Measurements from ENCODE around the gene PLXNA4.

Gene PLXNA4

DNA sequence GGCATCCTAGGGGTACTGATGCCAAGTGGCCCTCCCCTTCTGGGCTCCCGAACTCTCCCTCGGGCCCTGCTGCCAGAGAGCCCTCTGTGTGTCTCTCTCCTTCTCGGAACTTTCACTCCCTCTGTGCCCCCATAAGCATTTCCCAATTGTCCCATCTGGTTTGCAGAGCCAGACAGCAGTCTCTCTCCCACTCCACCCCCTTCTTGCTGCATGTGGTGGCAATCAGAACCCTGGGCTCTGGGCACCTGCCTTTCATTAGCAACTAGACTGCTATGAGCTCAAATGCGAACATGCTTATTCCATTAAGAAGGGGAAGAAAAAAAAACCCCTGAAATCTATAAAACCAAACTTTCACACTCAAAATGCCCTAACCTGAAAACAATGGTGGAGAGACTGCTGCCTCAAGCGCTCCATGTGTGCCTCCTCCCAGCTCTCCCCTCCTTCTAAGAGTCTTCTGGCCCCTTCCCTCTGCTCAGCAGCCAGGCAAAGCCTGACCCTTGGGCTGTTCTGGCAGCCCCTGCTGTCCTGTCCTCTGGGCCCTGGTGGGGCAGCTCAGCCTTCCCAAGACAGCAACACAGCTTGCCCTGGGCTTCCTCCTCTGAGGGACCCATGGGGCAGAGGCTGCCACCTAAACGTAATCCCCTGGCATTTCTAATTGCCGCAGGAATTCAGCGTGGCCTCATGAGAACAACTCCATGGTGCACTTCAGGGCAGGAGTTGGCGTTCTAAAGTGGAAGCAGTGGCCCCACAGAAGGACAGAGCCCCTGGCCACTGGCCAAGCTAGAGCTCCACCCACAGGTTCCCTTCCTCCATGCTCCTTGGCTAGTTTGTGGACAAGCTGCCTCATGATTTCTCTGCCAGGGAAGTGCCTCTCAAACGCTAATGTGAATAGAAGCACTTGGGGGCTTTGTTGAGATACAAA, 415.4 kb downstream of the PLXNA4 start:
- no peak for DNase-seq

DNA sequence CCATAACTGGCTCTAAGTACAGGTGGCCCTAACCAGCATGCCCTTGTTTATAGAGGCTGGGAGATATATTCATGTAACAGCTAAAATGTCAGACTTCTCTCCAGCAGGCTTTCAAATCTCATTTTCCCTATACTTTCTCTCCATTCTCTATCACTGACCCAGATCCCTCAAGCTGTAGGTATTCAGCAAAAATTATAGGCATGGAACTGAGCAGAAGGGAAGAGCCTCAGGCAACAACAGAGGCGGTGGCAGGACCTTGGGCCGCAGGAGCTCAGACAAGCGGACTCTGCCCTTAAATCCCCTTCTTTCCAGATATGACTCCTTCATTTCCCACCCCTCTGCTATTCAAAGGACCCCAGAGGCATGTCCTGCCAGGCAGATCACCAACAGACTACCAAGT, 417.4 kb downstream of the PLXNA4 start:
- DNase-seq: no peak

GRCh38 chr7:132158166-132158565, 418.1 kb downstream of the PLXNA4 start:
- DNase-seq: no peak

DNA sequence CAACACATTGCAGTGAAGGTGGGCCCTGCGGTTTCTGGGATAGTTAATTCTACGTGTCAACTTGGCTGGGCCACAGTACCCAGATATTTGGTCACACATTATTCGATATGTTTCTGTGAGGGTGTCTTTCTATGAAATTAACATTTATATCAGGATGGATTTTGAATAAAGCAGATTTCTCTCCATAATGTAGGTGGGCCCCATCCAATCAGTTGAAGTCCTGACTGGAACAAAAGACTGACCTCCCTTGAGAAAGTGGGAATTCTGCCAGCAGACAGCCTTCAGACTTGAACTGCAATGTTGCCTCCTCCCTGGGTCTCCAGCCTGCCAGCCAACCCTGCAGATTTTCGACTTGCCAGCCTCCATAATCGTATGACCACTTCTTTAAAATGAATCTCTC, 420.6 kb downstream of the PLXNA4 start:
- DNase-seq: no peak

DNA sequence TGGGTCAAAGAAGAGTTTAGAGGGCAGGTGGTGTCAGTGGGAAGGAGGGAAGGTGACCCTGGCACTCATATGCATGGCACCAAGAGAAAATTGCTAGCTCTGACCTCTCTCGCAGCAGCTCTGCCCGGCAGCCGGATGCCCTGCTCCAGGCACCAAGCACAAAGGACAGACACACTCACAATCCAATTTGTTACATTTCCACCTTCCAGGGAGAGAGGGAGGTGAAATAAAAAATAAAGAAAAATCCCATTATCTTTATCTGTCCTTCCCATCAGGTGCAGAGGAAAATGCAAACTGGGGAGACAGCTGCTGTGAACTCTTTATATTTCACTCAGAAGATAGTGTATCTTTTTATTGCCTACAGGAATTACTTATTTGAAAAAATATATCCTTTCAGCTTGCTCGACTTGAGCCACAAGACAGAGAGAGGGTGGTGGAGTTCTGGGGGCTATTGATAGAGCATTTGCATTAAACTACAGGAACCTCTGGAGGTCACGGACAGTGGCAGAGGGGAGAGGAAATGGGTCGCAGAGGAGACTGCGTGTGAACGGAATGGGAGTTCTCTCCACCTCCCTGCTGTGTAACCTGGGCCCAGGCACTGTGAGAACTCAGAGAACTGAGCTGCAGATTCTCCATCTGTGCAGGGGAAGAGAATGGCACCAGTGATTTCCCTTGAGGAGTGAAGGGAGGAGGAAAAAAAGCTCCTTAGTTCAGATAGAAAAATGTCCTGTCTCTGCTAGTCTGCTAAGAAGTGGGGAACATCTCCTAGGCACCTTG, 421.4 kb downstream of the PLXNA4 start:
- DNase-seq: no peak

DNA sequence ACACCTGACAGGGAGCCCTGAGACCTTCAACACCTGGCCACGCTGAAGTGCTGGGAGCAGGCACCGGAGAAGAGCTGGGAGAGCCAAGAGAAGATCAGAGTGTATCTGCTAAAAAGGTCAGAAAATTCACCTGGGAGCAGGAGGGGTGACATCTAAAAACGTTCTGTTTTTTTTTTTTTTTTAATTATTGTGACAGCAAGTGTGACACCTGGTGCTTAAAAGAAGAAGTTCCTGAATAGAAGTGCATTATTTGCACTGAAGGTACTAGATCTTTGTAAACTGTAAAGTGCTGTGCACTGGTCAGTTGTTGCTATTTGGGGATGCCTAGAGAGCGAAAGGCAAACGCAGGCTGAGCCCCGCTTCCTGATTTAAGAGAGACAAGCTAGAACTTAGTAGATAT, 422.0 kb downstream of the PLXNA4 start:
- no peak for DNase-seq

DNA sequence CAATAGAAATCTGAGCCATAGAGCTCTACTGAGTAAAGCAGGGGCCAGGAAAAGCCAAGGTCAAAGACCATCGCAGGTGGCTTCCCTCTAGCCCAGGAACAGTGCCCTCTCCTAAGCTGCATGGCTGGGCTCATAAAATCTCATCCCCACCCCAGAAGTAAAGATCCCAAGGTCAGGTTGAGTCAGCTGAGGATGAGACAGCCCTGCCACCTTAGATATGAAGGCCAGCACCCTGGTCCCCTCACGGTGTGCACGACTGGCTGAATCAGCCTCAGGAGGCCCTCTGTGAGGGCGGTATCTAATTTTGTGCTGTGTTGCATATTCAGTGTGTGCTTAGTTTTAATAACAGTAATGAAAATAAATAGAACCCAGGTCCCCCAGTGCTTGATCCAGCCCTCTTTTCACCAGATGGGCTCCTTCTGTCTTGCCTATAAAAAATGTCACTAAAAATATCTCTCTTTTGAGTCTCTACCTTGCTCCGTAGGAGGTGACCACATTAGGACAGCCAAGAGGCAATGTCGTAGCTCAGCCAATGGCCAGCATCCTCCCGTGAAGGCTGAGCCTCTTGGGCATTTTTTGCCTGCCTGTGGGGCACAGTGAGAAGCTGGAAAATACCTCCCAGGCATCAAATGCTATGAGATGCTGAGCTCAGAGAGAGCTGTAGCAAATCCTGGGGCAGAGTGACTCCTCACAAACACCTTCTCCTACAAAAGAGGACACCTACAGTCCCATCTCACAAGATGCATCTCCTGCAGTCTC, 424.0 kb downstream of the PLXNA4 start:
- no peak for DNase-seq

GRCh38 chr7:132150711-132151110, 425.6 kb downstream of the PLXNA4 start:
- DNase-seq: no peak

GRCh38 chr7:132149436-132150304, 426.6 kb downstream of the PLXNA4 start:
- no peak for DNase-seq

DNA sequence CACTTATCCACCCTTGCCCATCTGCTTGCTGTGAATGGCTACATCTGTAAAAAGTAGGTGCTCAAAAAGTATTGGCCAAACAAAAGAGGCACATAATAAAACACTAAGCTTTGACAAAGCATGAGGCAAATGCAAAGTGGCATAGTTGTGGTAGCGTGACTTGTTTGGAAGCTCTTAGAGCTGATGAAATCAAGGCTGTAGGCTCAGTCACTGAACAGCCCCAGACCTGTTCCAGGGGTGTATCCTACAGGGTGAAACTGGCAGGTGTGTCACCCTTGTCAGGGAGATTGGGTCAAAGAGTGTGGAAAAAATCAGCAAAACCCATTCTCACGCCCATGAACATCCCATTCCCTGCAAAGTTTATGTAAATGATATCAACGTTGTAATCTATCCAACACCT, 427.4 kb downstream of the PLXNA4 start:
- DNase-seq: no peak

DNA sequence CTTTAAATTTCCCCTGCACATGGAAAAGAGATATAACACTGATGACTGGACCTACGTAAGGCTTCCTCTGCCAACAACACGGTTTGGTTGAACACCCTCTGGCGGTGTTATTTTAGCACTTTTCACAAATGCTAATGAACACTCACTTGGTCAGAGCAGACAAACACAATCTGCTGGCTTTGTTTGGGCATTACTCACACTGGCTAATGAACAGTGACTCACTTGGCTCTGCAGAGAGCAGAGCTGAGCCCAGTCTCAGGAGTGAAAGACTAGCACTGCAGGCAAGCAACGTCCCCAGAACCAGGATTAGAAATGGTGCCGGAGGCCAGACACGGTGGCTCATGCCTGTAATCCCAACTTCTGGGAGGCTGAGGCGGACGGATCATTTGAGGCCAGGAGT, 430.8 kb downstream of the PLXNA4 start:
- no peak for DNase-seq

GRCh38 chr7:132145063-132145462, 431.2 kb downstream of the PLXNA4 start:
- DNase-seq: no peak

DNA sequence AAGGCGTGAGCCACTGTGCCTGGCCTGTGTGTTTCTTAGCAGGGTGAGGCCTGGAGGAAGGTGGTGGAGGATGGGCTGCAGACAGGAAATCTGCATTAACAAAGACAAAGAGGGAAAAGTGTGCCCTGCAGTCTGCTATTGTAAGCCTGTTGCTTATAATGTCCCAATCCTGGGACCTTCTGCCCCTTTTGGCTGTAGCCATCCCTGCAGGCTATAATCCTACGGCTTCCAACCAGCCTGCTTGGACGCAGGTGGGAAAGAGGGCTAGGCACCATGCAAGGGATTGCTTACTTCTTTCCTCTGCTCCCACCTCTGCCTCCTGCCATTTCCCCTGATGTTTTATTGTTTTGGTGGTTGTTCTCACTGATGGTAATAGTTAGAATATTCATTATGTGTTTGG, 434.3 kb downstream of the PLXNA4 start:
- DNase-seq: no peak

DNA sequence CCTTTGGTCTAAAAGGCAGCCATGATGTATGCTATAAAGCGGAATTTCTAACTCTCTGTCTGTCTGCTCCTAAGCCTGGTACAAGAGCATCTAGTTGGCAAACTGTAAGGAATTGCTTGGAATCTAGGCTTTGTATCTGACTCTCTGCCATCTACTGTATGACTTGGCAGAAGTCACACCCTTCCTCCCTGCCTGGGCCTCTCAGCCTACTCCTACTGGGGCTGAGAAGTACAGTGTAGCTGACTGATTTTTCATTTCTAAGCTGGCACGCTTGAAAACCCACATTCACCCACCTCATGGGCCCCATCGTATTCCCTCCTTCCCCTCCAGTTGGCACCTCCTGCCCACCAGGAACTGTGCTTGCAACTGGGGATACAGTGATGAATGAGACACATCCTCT, 435.2 kb downstream of the PLXNA4 start:
- DNase-seq: no peak

GRCh38 chr7:132140341-132140740, 435.9 kb downstream of the PLXNA4 start:
- no peak for DNase-seq

DNA sequence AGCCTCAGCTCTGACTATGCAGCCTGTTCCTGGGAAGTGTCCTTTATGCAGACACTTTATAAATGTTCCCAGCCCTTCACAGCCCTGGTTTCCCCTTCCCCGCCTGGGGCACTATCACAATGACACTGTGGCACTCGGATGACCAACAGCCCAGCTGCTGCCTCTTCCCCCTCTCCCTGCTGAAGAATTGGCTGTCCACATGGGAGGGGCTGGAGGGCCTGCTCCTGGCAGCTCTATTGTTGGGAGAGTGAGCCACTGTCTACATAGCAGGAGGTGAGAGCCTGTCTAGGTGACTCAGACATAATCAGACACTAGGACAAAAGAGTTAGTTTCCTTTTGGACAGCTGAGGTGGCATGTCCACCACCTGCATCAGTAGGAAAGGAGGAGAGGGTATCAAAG, 437.5 kb downstream of the PLXNA4 start:
- DNase-seq: no peak

GRCh38 chr7:132137681-132138080, 438.6 kb downstream of the PLXNA4 start:
- DNase-seq: no peak

DNA sequence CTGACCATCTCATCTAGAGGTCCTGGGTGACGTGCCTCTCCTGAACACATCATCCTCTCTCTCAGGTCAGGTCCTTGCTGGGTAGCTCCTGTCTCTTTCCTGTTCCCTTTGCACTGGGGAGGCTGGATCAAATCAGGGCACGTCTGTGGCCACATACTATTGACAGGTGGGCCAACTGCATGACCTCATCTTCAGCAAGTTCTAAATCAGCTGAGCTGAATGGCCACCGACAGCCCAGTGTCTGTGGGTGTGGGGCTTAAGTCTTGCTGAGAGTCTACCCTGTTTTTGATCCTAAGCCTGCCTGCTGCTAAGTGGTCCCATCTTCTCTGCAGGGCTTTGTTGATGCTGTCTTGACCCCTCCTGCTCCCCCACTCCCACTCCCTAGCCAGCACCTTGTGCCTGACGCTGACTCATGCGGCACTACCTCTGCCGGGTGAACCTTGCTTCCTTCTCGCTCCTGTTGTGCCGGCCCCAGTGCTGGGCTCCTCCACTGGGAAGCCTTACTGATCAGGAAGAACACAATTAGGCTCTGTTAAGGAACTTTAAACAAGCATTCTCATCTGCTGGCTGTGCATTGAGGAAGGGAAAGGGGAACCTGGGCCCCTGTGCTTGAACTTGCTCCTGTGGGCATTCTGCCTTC, 440.4 kb downstream of the PLXNA4 start:
- DNase-seq: no peak

- no peak for DNase-seq
Measured at GRCh38 chr7:132134814-132135445, 441.3 kb downstream of the PLXNA4 start.

GRCh38 chr7:132133501-132133900, 442.8 kb downstream of the PLXNA4 start:
- no peak for DNase-seq

DNA sequence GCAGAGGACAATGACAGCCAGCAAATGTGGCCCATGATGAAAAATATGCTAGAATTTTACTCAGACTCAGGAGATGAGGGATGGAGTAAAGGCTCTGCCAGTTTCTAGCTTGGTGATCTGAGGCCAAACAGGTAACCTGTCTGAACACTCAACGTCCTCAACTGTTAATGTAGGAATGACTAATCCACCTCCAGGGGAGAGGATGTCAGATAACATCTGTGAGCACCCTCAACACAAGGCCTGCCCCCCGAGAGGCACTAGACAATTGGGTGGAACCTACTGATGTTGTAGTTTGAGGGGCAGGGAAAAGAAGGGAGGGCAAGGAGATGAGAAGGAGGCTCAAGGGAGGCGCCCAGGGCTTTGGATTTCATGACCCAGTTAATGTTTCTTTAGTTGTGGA, 445.1 kb downstream of the PLXNA4 start:
- no peak for DNase-seq
